Breast epithelium (tissue), 3 donors: ENCODE measurements around the gene COA4.

Experiments
- POLR2A ChIP-seq: fragments of 450-650 bp; IDR thresholded peaks from one replicate; pipeline ENCODE4 v1.6.1; 2016; ENCODE audit warnings: antibody characterized with exemption, mild to moderate bottlenecking, moderate library complexity
- TF ChIP-seq, protein P1 (sequence below), 3 donors: fragments of 450-650 bp; IDR thresholded peaks; one replicate each; pipeline ENCODE4 v1.5.1; 2016 to 2017; ENCODE audit warnings: antibody characterized with exemption in 3 of 3, mild to moderate bottlenecking in 3 of 3, moderate library complexity in 3 of 3

DNA sequence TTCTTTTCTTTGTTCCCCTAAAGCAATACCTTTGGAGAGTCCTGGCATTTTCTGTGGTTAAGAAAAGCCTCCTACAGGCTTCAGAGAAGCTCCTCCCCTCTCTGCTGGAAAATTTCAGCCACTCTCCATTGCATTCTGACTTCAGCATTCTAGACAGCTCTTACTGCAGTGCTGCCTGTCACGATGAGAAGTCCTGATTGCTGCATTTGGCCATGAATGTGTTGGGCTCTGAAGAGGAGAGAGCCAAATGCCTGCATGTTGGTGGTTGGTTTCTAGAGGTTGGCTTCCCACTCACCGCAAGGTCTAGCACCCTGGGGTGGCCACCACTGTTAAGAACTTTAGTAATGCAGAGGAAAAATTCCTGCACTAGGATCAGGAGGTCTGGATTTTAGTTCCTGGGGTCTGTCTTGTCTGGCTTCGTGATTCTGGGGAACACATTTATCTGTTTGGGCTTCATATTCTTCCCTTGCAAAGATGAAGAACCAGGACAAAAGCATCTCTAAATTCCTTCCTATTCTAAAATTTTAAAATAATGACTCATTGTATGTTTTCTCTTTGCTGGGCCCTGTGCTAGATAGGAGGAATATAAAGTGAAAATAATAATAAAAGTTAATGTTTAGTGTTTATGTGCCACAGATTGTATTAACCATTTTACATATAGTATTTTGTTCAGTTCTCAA, 38.1 kb downstream of the COA4 start:
- TF ChIP-seq, protein P1, sequence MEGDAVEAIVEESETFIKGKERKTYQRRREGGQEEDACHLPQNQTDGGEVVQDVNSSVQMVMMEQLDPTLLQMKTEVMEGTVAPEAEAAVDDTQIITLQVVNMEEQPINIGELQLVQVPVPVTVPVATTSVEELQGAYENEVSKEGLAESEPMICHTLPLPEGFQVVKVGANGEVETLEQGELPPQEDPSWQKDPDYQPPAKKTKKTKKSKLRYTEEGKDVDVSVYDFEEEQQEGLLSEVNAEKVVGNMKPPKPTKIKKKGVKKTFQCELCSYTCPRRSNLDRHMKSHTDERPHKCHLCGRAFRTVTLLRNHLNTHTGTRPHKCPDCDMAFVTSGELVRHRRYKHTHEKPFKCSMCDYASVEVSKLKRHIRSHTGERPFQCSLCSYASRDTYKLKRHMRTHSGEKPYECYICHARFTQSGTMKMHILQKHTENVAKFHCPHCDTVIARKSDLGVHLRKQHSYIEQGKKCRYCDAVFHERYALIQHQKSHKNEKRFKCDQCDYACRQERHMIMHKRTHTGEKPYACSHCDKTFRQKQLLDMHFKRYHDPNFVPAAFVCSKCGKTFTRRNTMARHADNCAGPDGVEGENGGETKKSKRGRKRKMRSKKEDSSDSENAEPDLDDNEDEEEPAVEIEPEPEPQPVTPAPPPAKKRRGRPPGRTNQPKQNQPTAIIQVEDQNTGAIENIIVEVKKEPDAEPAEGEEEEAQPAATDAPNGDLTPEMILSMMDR (IDR thresholded peaks at IDR 0.05) = no peak
- TF ChIP-seq POLR2A = no peak
